ENCODE data around the gene ARHGEF37.

DNA sequence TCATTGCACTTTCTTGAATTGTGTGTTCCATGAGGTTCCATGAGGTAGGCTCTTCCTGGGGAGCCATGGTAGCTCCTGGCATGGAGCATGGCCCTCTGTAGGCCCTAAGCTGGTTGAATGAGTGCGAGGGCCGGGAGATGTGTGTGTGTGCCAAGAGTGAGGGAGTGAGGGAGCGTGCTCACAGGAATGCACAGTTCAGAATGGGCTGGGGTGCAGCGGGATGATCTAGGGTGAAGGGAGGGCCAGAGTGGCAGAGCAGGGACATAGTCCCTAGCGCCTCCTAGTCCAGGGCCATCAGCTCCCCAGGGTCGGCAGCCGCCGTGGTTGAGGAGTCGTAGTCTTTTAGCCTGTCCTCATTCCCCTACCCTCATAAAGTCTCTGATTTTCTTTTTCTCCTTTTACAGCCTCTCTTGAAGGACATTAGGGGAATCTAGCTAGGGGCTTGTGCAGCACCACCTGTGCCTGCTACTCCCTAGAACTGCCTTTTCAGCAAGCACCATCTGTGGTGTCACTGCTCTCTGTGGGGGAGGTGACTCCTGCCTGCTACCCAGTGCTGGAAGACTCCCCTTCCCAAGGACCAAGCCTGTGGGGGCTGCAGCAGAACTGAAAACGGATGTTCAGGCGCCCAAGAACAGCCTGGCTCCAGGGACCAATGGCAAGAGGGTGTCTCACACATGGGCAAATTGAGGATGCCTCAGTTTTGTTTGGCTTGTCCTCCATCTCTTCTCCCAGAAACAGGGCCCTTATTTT is 83.5 kb downstream of the ARHGEF37 start:
- TF ChIP-seq, protein P1, sequence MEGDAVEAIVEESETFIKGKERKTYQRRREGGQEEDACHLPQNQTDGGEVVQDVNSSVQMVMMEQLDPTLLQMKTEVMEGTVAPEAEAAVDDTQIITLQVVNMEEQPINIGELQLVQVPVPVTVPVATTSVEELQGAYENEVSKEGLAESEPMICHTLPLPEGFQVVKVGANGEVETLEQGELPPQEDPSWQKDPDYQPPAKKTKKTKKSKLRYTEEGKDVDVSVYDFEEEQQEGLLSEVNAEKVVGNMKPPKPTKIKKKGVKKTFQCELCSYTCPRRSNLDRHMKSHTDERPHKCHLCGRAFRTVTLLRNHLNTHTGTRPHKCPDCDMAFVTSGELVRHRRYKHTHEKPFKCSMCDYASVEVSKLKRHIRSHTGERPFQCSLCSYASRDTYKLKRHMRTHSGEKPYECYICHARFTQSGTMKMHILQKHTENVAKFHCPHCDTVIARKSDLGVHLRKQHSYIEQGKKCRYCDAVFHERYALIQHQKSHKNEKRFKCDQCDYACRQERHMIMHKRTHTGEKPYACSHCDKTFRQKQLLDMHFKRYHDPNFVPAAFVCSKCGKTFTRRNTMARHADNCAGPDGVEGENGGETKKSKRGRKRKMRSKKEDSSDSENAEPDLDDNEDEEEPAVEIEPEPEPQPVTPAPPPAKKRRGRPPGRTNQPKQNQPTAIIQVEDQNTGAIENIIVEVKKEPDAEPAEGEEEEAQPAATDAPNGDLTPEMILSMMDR (IDR thresholded peaks at IDR 0.05) = no peak
- no peak for TF ChIP-seq ZFX (IDR thresholded peaks at IDR 0.05; ENCODE audit: borderline replicate concordance)
